A673 (cell line): ENCODE data around the gene CAV3.

Experiments used
- CTCF ChIP-seq: fragments of 300-800, 200-600 bp; sonication (generic); conservative IDR thresholded peaks from 2 replicates; pipeline ENCODE4 v1.5.1; 2017; ENCODE audit warnings: low read depth, mild to moderate bottlenecking, antibody characterized with exemption, low read length, moderate library complexity, mixed read lengths
- EZH2 ChIP-seq: fragments of 200-600 bp; sonication (generic); IDR thresholded peaks from 2 replicates; pipeline ENCODE4 v1.6.1; 2017; ENCODE audit warnings: borderline replicate concordance, low read depth, mild to moderate bottlenecking, mixed read lengths, antibody characterized with exemption, low read length; ENCODE audit not compliant: poor library complexity, severe bottlenecking

- TF ChIP-seq CTCF: no peak
- no peak for TF ChIP-seq EZH2
Measured at GRCh38 chr3:8734908-8735307, 1.3 kb downstream of the CAV3 start.
